K562 (cell line): ENCODE data around the gene DBI. TPM values are rescaled to one million over a fixed set of nuclear protein-coding genes. Genes with fewer than 3 reads are reported as not detected.

Experiments used
- ATAC-seq: fragments of 200-7000 bp; cut with Tn5 transposase; 3 replicates; pipeline ENCODE4 v1.9.1; 2020; ENCODE audit warnings: moderate library complexity
- BruUV-seq: library from RNA; stranded (reverse); fragments of 400-500 nt; replicated peaks from 2 replicates; lab custom pipeline; 2021; lab: Mats Ljungman, UMichigan
- CTCF ChIA-PET: fragments of 300-600 bp; formaldehyde crosslinking; extraction: SDS; loops from one replicate; lab custom pipeline; 2021; ENCODE audit warnings: low intra/inter-chr PET ratio; lab: Yijun Ruan, JAX
- POLR2A ChIA-PET: fragments of 300-600, 350-650 bp; sonication (Branson Sonifier 250); formaldehyde crosslinking; extraction: SDS; loops from one replicate; lab custom pipeline; 2021; ENCODE audit warnings: antibody characterized with exemption, inconsistent platforms; lab: Yijun Ruan, JAX
- DNase-seq, 4 experiments: peaks; one replicate each; pipeline versions ENCODE4 v3.0.0 to v3.0.0-alpha.2; 2011 to 2018; ENCODE audit warnings: low spot score in 3 of 4, mixed read lengths in 3 of 4; ENCODE audit errors: extremely low read depth in 1 of 4
- FAIRE-seq: peaks from 2 replicates; lab custom pipeline; 2011; peaks lifted over from hg19 to GRCh38; lab: Jason Lieb, UNC
- H2AFZ ChIP-seq: 2 replicates; pipeline ENCODE4 v1.6.0; 2011; ENCODE audit warnings: low read depth, low read length, control low read depth, inconsistent platforms
- H3K27ac ChIP-seq: fragments of 200-600 bp; 3 replicates; pipeline ENCODE4 v1.8.0; 2011; ENCODE audit warnings: low read depth, mild to moderate bottlenecking, control low read depth, inconsistent platforms, low read length, moderate library complexity, mixed read lengths; ENCODE audit errors: extremely low read depth
- H3K27me3 ChIP-seq, 2 experiments: fragments of 300-600 bp in 1 of 2; 2 replicates in 1 of 2; 3 replicates in 1 of 2; pipeline versions ENCODE4 v1.6.0 to v1.8.0; 2011; ENCODE audit warnings: inconsistent platforms in 2 of 2, low read length in 2 of 2, mild to moderate bottlenecking in 1 of 2, mixed read lengths in 1 of 2, moderate library complexity in 1 of 2; ENCODE audit not compliant: control insufficient read depth in 2 of 2, insufficient read depth in 2 of 2
- H3K36me3 ChIP-seq: fragments of 300-600 bp; 3 replicates; pipeline ENCODE4 v1.8.0; 2011; ENCODE audit warnings: mild to moderate bottlenecking, low read length, inconsistent platforms; ENCODE audit not compliant: control insufficient read depth, insufficient read depth
- H3K4me1 ChIP-seq, 2 experiments: fragments of 200-600 bp in 1 of 2; replicated peaks in 1 of 2; 2 replicates in 1 of 2; 3 replicates in 1 of 2; pipeline versions ENCODE4 v1.5.1 to v1.8.0; 2011; ENCODE audit warnings: inconsistent platforms in 2 of 2, low read length in 2 of 2, mild to moderate bottlenecking in 1 of 2, mixed read lengths in 1 of 2, moderate library complexity in 1 of 2; ENCODE audit not compliant: control insufficient read depth in 2 of 2, insufficient read depth in 2 of 2
- H3K4me2 ChIP-seq: 2 replicates; pipeline ENCODE4 v1.6.1; 2011; ENCODE audit warnings: low read length, control low read depth, inconsistent platforms, mixed read lengths; ENCODE audit not compliant: insufficient read depth
- H3K4me3 ChIP-seq: fragments of 200-600 bp; sonication (generic), shearing (Covaris generic); 2 replicates; pipeline ENCODE4 v1.5.1; 2016; ENCODE audit warnings: control low read depth, inconsistent platforms
- H3K79me2 ChIP-seq: fragments of 200-600 bp; 3 replicates; pipeline ENCODE4 v1.8.0; 2011; ENCODE audit warnings: low read length, inconsistent platforms; ENCODE audit not compliant: control insufficient read depth, insufficient read depth
- H3K9ac ChIP-seq, 2 experiments: 2 replicates each; pipeline versions ENCODE4 v1.6.0 to v1.6.1; 2011; ENCODE audit warnings: low read depth in 2 of 2, low read length in 2 of 2, control low read depth in 1 of 2, inconsistent platforms in 1 of 2, mild to moderate bottlenecking in 1 of 2, mixed read lengths in 1 of 2; ENCODE audit not compliant: insufficient read depth in 1 of 2
- H3K9me1 ChIP-seq: one replicate; pipeline ENCODE4 v1.6.0; 2011; ENCODE audit warnings: inconsistent platforms, mild to moderate bottlenecking, low read length, moderate library complexity; ENCODE audit not compliant: control insufficient read depth, insufficient read depth
- H3K9me3 ChIP-seq: replicated peaks from 2 replicates; pipeline ENCODE4 v1.5.1; 2011; ENCODE audit warnings: low read depth, low read length, inconsistent platforms; ENCODE audit not compliant: control insufficient read depth, insufficient read depth
- H4K20me1 ChIP-seq: replicated peaks from 2 replicates; pipeline ENCODE4 v1.6.1; 2011; ENCODE audit warnings: low read length, inconsistent platforms, mixed read lengths; ENCODE audit not compliant: control insufficient read depth, insufficient read depth
- CAMTA2 ChIP-seq: fragments of 250-450 bp; sonication (Bioruptor Pico); conservative IDR thresholded peaks from 2 replicates; pipeline ENCODE4 v1.5.1; 2022
- DLX4 ChIP-seq: fragments of 250-450 bp; sonication (Bioruptor Pico); IDR thresholded peaks from 2 replicates; pipeline ENCODE4 v1.6.1; 2021; ENCODE audit warnings: mild to moderate bottlenecking
- MXI1 ChIP-seq: IDR thresholded peaks from 2 replicates; pipeline ENCODE4 v1.6.1; 2011; ENCODE audit warnings: low read depth, mild to moderate bottlenecking, improper control_type of control experiment, low read length
- PCBP1 ChIP-seq: fragments of 200-400 bp; formaldehyde crosslinking; IDR thresholded peaks from 2 replicates; pipeline ENCODE4 v1.6.1; 2018; ENCODE audit warnings: mild to moderate bottlenecking, low read depth, low read length; ENCODE audit not compliant: poor library complexity, severe bottlenecking
- POLR3G ChIP-seq: IDR thresholded peaks from 2 replicates; pipeline ENCODE4 v1.6.1; 2011; ENCODE audit not compliant: insufficient read length, insufficient replicate concordance; ENCODE audit errors: extremely low read depth
- SMAD3 ChIP-seq: fragments of 450-650 bp; formaldehyde crosslinking; conservative IDR thresholded peaks from 2 replicates; pipeline ENCODE4 v1.4.0; 2020; ENCODE audit warnings: mild to moderate bottlenecking
- THAP12 ChIP-seq: fragments of 250-450 bp; sonication (Bioruptor Pico); IDR thresholded peaks from 2 replicates; pipeline ENCODE4 v1.9.0; 2021; ENCODE audit warnings: mild to moderate bottlenecking, inconsistent platforms
- U2AF1 ChIP-seq: fragments of 200-400 bp; formaldehyde crosslinking; optimal IDR thresholded peaks from 2 replicates; pipeline ENCODE3; 2017; ENCODE audit warnings: mild to moderate bottlenecking, low read depth, low read length, moderate library complexity
- ZBTB5 ChIP-seq: fragments of 450-650 bp; IDR thresholded peaks from 2 replicates; pipeline ENCODE4 v1.6.1; 2017; ENCODE audit warnings: antibody characterized with exemption
- ZNF408 ChIP-seq: fragments of 250-450 bp; sonication (Bioruptor Pico); IDR thresholded peaks from 2 replicates; pipeline ENCODE4 v1.4.0; 2020; ENCODE audit warnings: low read depth, mild to moderate bottlenecking, moderate library complexity
- ZNF655 ChIP-seq: fragments of 250-450 bp; sonication (Bioruptor Pico); IDR thresholded peaks from 2 replicates; pipeline ENCODE4 v1.5.0; 2021
- WGBS: fragments of 100-300 bp; shearing (Covaris generic); methylation state at CpG from one replicate; pipeline ENCODE4 v1.1.6; 2016; ENCODE audit warnings: low coverage, mixed read lengths; ENCODE audit not compliant: insufficient coverage; ENCODE audit errors: missing lambda C conversion rate; 5-methylcytosine and 5-hydroxymethylcytosine counted together
- in situ Hi-C: fragments of 300-500 bp; cut with MboI; formaldehyde crosslinking; loops from 4 replicates; pipeline ENCODE4 v1.15.0; 2018; ENCODE audit warnings: inconsistent platforms, mixed read lengths
- intact Hi-C: fragments of 100-400 bp; cut with micrococcal nuclease; formaldehyde crosslinking; loops from 2 replicates; pipeline ENCODE4 v1.14.2; 2022
- polyA plus RNA-seq, 8 experiments: library from polyadenylated mRNA; depleted of rRNA in 4 of 8; stranded (reverse) in 5 of 8; unstranded in 3 of 8; fragments of >200 nt; fragmentation: Nextera tagmentation in 2 of 8; fragmentation: Illumina TruSeq in 1 of 8; extraction: Ambion mirVana in 2 of 8; extraction: Trizol in 1 of 8; gene quantifications; 2 replicates each; pipeline versions ENCODE4 v1.2.1 to v1.2.3, GENCODE V29; 2011 to 2014; ENCODE audit warnings: inconsistent platforms in 1 of 8, missing spikeins in 1 of 8
- total RNA-seq, 7 experiments: library from RNA; depleted of rRNA in 6 of 7; stranded (reverse); fragments of >200 nt in 6 of 7; fragmentation: Illumina TruSeq in 2 of 7; extraction: Trizol in 2 of 7; gene quantifications; 2 replicates each; pipeline versions ENCODE4 v1.2.1 to v1.2.3, GENCODE V29; 2011 to 2021; ENCODE audit warnings: low replicate concordance in 1 of 7
- TF ChIP-seq, protein P1 (sequence below): fragments of 450-650 bp; IDR thresholded peaks from 2 replicates; pipeline ENCODE4 v1.6.1; 2016; ENCODE audit warnings: low read depth, mild to moderate bottlenecking, moderate library complexity
- TF ChIP-seq, protein P2 (sequence below): fragments of 450-650 bp; formaldehyde crosslinking; IDR thresholded peaks from 2 replicates; pipeline ENCODE4 v1.4.0; 2022; ENCODE audit warnings: mild to moderate bottlenecking, moderate library complexity

DBI gene
- total and polyA plus RNA-seq, 9 of the 15 experiments (the other 6 are each of a cell fraction or from before 2014, with no cell fraction given), result 55.8 to 443 (median 194) TPM

DNA sequence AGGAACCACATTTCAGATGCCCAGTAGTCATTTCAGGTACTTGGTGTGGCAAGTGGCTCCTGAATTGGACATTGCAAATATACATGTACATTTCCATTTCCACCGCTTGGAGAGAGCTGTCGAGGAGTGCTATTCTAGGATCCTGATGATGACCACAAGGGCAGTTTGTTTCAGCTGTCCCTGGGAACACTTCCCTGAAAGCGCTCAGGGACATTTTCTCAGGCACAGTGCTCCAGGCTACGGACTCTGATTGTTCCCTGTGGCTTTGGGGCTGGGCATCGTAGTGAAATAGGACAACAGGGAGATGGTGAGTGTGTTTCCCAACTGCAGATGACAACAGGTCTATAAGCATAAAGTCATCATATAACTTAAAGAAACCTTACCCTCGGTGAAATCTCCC is 3.1 kb downstream of the DBI start (continued):
- TF ChIP-seq SMAD3 (CRISPR knock-in tag) (no peak), ZNF655 (CRISPR knock-in tag) (no peak), PCBP1 (no peak), ZNF408 (CRISPR knock-in tag) (no peak), ZBTB5 (no peak)

DNA sequence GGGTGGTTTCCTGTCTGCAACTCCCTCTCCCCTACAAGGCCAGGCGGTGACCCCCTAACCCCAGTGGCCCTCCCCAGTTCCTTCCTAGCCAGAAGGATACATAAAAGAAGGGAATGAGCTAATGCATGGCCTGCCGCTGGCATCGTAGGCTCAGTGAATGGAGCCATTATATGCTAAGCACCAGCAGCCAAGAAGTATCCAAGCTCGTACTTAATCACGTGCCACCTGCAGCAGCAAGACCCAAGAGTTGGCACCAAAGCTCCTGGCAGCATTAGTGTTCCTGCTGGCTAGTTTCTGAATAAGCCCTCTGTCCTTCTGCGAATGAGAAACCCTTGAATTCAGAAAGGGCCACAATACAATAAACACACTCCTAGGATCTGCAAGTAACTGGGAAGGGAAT is 4.3 kb downstream of the DBI start:
- Histone ChIP-seq H3K79me2 (peaks cover 12% of the 10 kb centered on the region), H2AFZ (no peak overlapping the region), H3K27ac (no peak overlapping the region), H4K20me1 (no peaks in the 10 kb centered on the region), H3K9ac (no peak overlapping the region), H3K9me3 (no peaks in the 10 kb centered on the region), H3K4me2 (no peak overlapping the region), H3K9me1 (peaks cover 4% of the 10 kb centered on the region), H3K4me3 (no peak overlapping the region), H3K27me3 (no peaks in the 10 kb centered on the region), H3K4me1 (peaks cover 3 to 14% of the 10 kb centered on the region in 2 experiments; a peak in 3 of 5 replicates), H3K36me3 (peaks cover 44% of the 10 kb centered on the region; the same call in 2 of the 3 replicates)
- no peak for FAIRE-seq
- ChIA-PET POLR2A (interaction anchor here (0.8 kb wide), 1 partner anchor 308 kb away, joined by 3 read pairs; the partner anchor contains the start of gene TMEM177), CTCF (no interaction called here)
- intact Hi-C loops (no loop called here), in situ Hi-C loops (no loop called here)
- WGBS, result 95% methylated on average over 5 of the region's 6 CpGs
- ATAC-seq, result no peak
- no peak for DNase-seq
- BruUV-seq, result no TSS peak
- TF ChIP-seq MXI1 (no peak), CAMTA2 (CRISPR knock-in tag) (no peak), DLX4 (CRISPR knock-in tag) (no peak), THAP12 (CRISPR knock-in tag) (no peak), U2AF1 (no peak), POLR3G (no peak)
- TF ChIP-seq, protein P1, sequence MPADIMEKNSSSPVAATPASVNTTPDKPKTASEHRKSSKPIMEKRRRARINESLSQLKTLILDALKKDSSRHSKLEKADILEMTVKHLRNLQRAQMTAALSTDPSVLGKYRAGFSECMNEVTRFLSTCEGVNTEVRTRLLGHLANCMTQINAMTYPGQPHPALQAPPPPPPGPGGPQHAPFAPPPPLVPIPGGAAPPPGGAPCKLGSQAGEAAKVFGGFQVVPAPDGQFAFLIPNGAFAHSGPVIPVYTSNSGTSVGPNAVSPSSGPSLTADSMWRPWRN, result no peak
- TF ChIP-seq, protein P2, sequence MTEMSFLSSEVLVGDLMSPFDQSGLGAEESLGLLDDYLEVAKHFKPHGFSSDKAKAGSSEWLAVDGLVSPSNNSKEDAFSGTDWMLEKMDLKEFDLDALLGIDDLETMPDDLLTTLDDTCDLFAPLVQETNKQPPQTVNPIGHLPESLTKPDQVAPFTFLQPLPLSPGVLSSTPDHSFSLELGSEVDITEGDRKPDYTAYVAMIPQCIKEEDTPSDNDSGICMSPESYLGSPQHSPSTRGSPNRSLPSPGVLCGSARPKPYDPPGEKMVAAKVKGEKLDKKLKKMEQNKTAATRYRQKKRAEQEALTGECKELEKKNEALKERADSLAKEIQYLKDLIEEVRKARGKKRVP (CRISPR knock-in tag), result no peak
